Measurements from ENCODE around the gene PTPRCAP.
A peak's percentile ranks its signal among the peaks of the same experiment; 100 is the strongest.

PTPRCAP gene

DNA sequence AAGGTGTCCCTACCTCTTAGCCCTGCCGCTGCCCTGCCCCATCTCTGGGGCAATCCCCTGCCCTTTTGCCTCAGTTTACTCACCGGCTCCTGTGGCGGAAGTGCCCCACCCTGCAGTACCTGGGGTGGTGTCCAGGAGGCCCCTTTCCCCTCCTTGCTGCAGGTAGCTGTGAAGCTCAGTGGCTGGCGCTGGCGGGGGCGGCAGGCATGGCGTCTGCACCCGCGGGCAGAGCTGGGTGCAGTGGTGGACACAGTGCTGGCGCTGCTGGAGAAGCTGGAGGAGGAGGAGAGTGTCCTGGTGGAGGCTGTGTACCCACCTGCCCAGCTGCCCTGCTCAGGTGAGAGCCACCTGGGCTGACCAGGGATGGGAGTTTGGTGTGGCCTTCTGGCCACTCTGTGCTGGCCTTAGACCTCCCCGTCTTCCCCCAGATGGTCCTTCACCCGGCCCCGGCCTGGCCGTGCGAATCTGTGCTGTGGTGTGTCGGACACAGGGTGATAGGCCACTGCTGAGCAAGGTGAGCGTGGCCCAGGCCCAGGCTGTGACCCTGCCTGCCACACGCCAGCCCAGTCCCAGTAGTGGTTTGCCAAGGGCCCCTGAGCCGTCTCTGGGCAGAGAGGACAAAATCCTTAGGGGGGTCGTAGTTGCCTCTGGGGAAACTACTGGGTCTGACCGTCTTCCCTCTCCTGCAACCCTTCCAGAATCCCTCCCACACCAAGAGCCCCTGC is 18.0 kb downstream of the PTPRCAP start:
- Histone ChIP-seq H3K4me1 (ENCODE audit: control insufficient read depth, insufficient read depth, low read length) (peaks cover 4% of the 10 kb centered on the region), H3K4me3 (ENCODE audit: low read length) (no peak overlapping the region), H3K9me3 (ENCODE audit: control insufficient read depth, low read length) (no peaks in the 10 kb centered on the region)

GRCh38 chr11:67418476-67419281 is 18.8 kb downstream of the PTPRCAP start:
- no peak overlapping the region for H3K4me3 ChIP-seq (ENCODE audit: low read length)
- DNase-seq (ENCODE audit: low read depth), result no peak
- H3K27me3 ChIP-seq (replicated peaks; ENCODE audit: control insufficient read depth, insufficient read depth, low read length), result peaks cover 7% of the 10 kb centered on the region

More for the DNA sequence above, 18.0 kb downstream of the PTPRCAP start:
- no peak for DNase-seq (ENCODE audit: low read depth)
- Histone ChIP-seq H3K9ac (ENCODE audit: low read length) (no peak overlapping the region), H3K27me3 (replicated peaks; ENCODE audit: control insufficient read depth, insufficient read depth, low read length) (peaks cover 7% of the 10 kb centered on the region), H3K36me3 (ENCODE audit: control insufficient read depth, insufficient read depth, low read length, severe bottlenecking) (no peaks in the 10 kb centered on the region)

GRCh38 chr11:67417425-67417824 is 20.1 kb downstream of the PTPRCAP start:
- H3K4me3 ChIP-seq (ENCODE audit: low read length), result no peak overlapping the region
- no peak for DNase-seq (ENCODE audit: low read depth)
- H3K27me3 ChIP-seq (replicated peaks; ENCODE audit: control insufficient read depth, insufficient read depth, low read length), result peaks cover 19% of the 10 kb centered on the region

More at GRCh38 chr11:67418476-67419281, 18.8 kb downstream of the PTPRCAP start:
- H3K4me1 ChIP-seq (ENCODE audit: control insufficient read depth, insufficient read depth, low read length), result peaks cover 4% of the 10 kb centered on the region
- no peaks in the 10 kb centered on the region for H3K9me3 ChIP-seq (ENCODE audit: control insufficient read depth, low read length)
- H3K9ac ChIP-seq (ENCODE audit: low read length), result no peak overlapping the region
- no peaks in the 10 kb centered on the region for H3K36me3 ChIP-seq (ENCODE audit: control insufficient read depth, insufficient read depth, low read length, severe bottlenecking)

GRCh38 chr11:67416416-67417335 is 20.8 kb downstream of the PTPRCAP start:
- H3K4me1 ChIP-seq (ENCODE audit: control insufficient read depth, insufficient read depth, low read length), result peaks cover 4% of the 10 kb centered on the region
- peaks cover 26% of the 10 kb centered on the region for H3K27me3 ChIP-seq (replicated peaks; ENCODE audit: control insufficient read depth, insufficient read depth, low read length)
- no peaks in the 10 kb centered on the region for H3K36me3 ChIP-seq (ENCODE audit: control insufficient read depth, insufficient read depth, low read length, severe bottlenecking)
- no peak overlapping the region for H3K4me3 ChIP-seq (ENCODE audit: low read length)
- H3K9me3 ChIP-seq (ENCODE audit: control insufficient read depth, low read length), result no peaks in the 10 kb centered on the region
- no peak for DNase-seq (ENCODE audit: low read depth)
- H3K9ac ChIP-seq (ENCODE audit: low read length), result no peak overlapping the region

More at GRCh38 chr11:67417425-67417824, 20.1 kb downstream of the PTPRCAP start:
- Histone ChIP-seq H3K9ac (ENCODE audit: low read length) (no peak overlapping the region), H3K36me3 (ENCODE audit: control insufficient read depth, insufficient read depth, low read length, severe bottlenecking) (no peaks in the 10 kb centered on the region), H3K9me3 (ENCODE audit: control insufficient read depth, low read length) (no peaks in the 10 kb centered on the region), H3K4me1 (ENCODE audit: control insufficient read depth, insufficient read depth, low read length) (peaks cover 4% of the 10 kb centered on the region)

- Histone ChIP-seq H3K4me3 (ENCODE audit: low read length) (no peak within 1 kb of the TSS), H3K27me3 (replicated peaks; ENCODE audit: control insufficient read depth, insufficient read depth, low read length) (peaks cover 36% of the 10 kb centered on the region), H3K4me1 (ENCODE audit: control insufficient read depth, insufficient read depth, low read length) (peaks cover 4% of the 10 kb centered on the region), H3K36me3 (ENCODE audit: control insufficient read depth, insufficient read depth, low read length, severe bottlenecking) (no peaks in the 10 kb centered on the region), H3K9me3 (ENCODE audit: control insufficient read depth, low read length) (no peaks in the 10 kb centered on the region), H3K9ac (ENCODE audit: low read length) (no peak within 1 kb of the TSS)
- peak; percentile 33 for DNase-seq (ENCODE audit: low read depth)
Measured at GRCh38 chr11:67415501-67416304, 21.8 kb downstream of the PTPRCAP start, which contains the start of gene CARNS1. Gene CARNS1, plus strand, starts transcription at chr11:67415678. Its CDS starts 522 bp downstream, at chr11:67416200.

DNA sequence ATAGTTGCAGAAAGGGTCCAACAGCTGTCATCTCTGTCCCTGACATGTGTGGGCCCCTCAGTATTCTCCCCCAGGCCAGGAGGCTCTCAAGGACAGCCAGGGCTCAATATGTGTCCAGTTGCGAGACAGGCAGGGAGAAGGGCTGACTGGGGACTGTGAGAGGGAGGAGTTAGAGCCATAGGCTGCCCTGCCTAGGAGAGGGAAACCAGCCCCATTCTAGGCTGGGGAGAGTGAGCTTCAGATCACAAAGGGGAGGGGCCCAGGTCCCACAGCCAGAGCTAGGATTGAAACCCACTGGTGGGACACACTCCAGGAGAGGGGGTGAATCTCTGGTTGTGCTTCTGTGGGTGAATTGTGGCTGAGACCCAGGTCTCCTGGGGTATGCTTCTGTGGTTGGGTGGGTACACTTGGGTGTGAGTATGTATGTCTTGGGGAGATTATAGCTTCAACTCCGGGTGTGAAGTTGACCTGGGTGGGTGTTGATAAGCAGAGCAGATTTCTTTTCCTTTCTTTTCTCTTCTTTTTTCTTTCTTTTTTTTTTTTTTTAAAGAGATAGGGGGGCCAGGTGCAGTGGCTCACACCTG is 24.1 kb downstream of the PTPRCAP start:
- H3K36me3 ChIP-seq (ENCODE audit: control insufficient read depth, insufficient read depth, low read length, severe bottlenecking), result no peaks in the 10 kb centered on the region
- H3K4me3 ChIP-seq (ENCODE audit: low read length), result no peak overlapping the region
- no peaks in the 10 kb centered on the region for H3K9me3 ChIP-seq (ENCODE audit: control insufficient read depth, low read length)
- H3K4me1 ChIP-seq (ENCODE audit: control insufficient read depth, insufficient read depth, low read length), result no peaks in the 10 kb centered on the region
- no peak overlapping the region for H3K9ac ChIP-seq (ENCODE audit: low read length)
- H3K27me3 ChIP-seq (replicated peaks; ENCODE audit: control insufficient read depth, insufficient read depth, low read length), result peaks cover 58% of the 10 kb centered on the region
- DNase-seq (ENCODE audit: low read depth), result no peak

DNA sequence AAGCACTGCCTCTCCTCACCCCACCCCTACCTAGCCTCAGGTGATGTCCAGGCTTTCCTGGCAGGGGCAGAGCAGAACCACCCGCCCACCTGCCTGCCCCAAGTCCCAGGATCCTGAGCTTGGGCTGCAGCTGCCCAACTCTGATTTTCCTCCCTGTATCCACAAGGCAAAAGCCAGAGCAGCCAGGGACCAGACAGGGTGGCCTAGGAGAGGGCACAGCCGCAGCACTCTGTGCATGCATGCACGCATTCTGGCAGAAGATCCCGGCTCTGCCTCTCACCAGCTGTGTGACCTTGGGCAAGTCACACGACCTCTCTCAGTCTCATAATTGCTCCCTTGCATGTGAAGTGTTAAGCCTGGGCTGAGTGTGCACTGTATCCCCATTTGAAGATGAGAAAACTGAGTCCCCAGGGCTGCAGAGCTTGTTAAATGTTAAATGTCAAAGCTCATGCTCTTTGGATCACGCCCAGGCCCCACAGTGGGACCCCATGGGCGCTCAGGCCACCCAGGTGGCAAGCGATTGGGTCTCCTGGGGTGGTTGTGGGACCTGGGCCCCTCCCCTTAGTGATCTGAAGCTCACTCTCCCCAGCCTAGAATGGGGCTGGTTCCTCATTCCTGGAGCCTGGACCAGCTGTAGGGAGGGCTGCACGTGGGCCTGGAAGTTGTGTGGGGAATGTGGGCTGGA is 24.8 kb downstream of the PTPRCAP start:
- Histone ChIP-seq H3K4me3 (ENCODE audit: low read length) (no peak overlapping the region), H3K36me3 (ENCODE audit: control insufficient read depth, insufficient read depth, low read length, severe bottlenecking) (no peaks in the 10 kb centered on the region), H3K9me3 (ENCODE audit: control insufficient read depth, low read length) (no peaks in the 10 kb centered on the region), H3K4me1 (ENCODE audit: control insufficient read depth, insufficient read depth, low read length) (no peaks in the 10 kb centered on the region), H3K9ac (ENCODE audit: low read length) (no peak overlapping the region), H3K27me3 (replicated peaks; ENCODE audit: control insufficient read depth, insufficient read depth, low read length) (peaks cover 64% of the 10 kb centered on the region)
- no peak for DNase-seq (ENCODE audit: low read depth)

DNA sequence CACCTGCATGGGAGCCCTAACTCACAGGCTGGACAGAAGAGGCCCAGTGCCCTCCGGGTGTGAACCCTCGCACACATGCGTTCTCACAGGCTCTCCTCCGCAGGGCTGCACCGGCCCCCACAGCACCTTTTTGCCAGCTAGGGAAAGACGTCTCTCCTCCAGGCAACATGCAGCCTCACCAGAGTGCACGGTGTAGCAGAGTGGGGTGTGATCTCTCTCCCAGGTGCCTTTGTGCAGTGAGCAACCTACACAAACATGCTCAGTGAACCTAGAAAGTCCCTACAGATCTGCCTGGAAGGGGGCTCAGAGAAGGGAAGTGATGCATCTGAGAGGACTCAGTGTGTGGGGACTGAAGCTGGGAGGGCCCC is 25.7 kb downstream of the PTPRCAP start:
- no peak overlapping the region for H3K4me3 ChIP-seq (ENCODE audit: low read length)
- H3K9ac ChIP-seq (ENCODE audit: low read length), result no peak overlapping the region
- H3K36me3 ChIP-seq (ENCODE audit: control insufficient read depth, insufficient read depth, low read length, severe bottlenecking), result no peaks in the 10 kb centered on the region
- H3K4me1 ChIP-seq (ENCODE audit: control insufficient read depth, insufficient read depth, low read length), result no peaks in the 10 kb centered on the region
- no peak for DNase-seq (ENCODE audit: low read depth)
- peaks cover 73% of the 10 kb centered on the region for H3K27me3 ChIP-seq (replicated peaks; ENCODE audit: control insufficient read depth, insufficient read depth, low read length)
- H3K9me3 ChIP-seq (ENCODE audit: control insufficient read depth, low read length), result no peaks in the 10 kb centered on the region

GRCh38 chr11:67410984-67411784 is 26.3 kb downstream of the PTPRCAP start:
- peaks cover 73% of the 10 kb centered on the region for H3K27me3 ChIP-seq (replicated peaks; ENCODE audit: control insufficient read depth, insufficient read depth, low read length)
- DNase-seq (ENCODE audit: low read depth), result no peak
- H3K4me3 ChIP-seq (ENCODE audit: low read length), result no peak overlapping the region
- no peak overlapping the region for H3K9ac ChIP-seq (ENCODE audit: low read length)
- H3K36me3 ChIP-seq (ENCODE audit: control insufficient read depth, insufficient read depth, low read length, severe bottlenecking), result no peaks in the 10 kb centered on the region
- H3K4me1 ChIP-seq (ENCODE audit: control insufficient read depth, insufficient read depth, low read length), result no peaks in the 10 kb centered on the region
- no peaks in the 10 kb centered on the region for H3K9me3 ChIP-seq (ENCODE audit: control insufficient read depth, low read length)

All from adipocyte (in vitro differentiated cells).